K562 (cell line): Measurements from ENCODE around the gene DGKZ. TPM values are rescaled to one million over a fixed set of nuclear protein-coding genes. Genes with fewer than 3 reads are reported as not detected.
A peak's percentile ranks its signal among the peaks of the same experiment; 100 is the strongest.

Experiments
- BHLHE40 ChIP-seq: IDR thresholded peaks from 2 replicates; pipeline ENCODE4 v1.6.1; 2011; ENCODE audit warnings: low read length, improper control_type of control experiment
- ETV5 ChIP-seq: sonication (generic); formaldehyde crosslinking; IDR thresholded peaks from 2 replicates; pipeline ENCODE4 v1.4.0; 2020; ENCODE audit warnings: low read depth, mild to moderate bottlenecking, missing genetic modification reagents
- MEF2A ChIP-seq: IDR thresholded peaks from 2 replicates; pipeline ENCODE4 v1.6.1; 2011; ENCODE audit warnings: low read depth, mild to moderate bottlenecking, low read length, moderate library complexity; ENCODE audit not compliant: control insufficient read depth
- NUFIP1 ChIP-seq: fragments of 450-650 bp; IDR thresholded peaks from 2 replicates; pipeline ENCODE4 v1.6.1; 2018; ENCODE audit not compliant: partially characterized antibody
- RAD51 ChIP-seq: fragments of 450-650 bp; IDR thresholded peaks from 2 replicates; pipeline ENCODE4 v1.7.1; 2016; ENCODE audit warnings: low read depth, mild to moderate bottlenecking, borderline replicate concordance
- SIRT6 ChIP-seq: IDR thresholded peaks from one replicate; pipeline ENCODE4 v1.6.1; 2012; ENCODE audit warnings: low read depth, mild to moderate bottlenecking, control low read depth, inconsistent platforms, low read length, moderate library complexity
- TCF3 ChIP-seq: sonication (generic); formaldehyde crosslinking; IDR thresholded peaks from 2 replicates; pipeline ENCODE4 v1.4.0; 2020; ENCODE audit warnings: mild to moderate bottlenecking, missing genetic modification reagents
- U2AF2 ChIP-seq: fragments of 200-400 bp; formaldehyde crosslinking; optimal IDR thresholded peaks from 2 replicates; pipeline ENCODE3; 2017; ENCODE audit warnings: low read depth, mild to moderate bottlenecking, low read length
- ZFP1 ChIP-seq: fragments of 450-650 bp; formaldehyde crosslinking; IDR thresholded peaks from 2 replicates; pipeline ENCODE4 v1.4.0; 2020; ENCODE audit warnings: mild to moderate bottlenecking, mixed read lengths
- ZNF197 ChIP-seq: fragments of 200-800 bp; sonication (Bioruptor generic); IDR thresholded peaks from 2 replicates; pipeline ENCODE4 v1.6.1; 2016; ENCODE audit warnings: low read depth, missing genetic modification characterization, missing compliant biosample characterization
- ZNF324 ChIP-seq: fragments of 250-450 bp; sonication (Bioruptor Pico); IDR thresholded peaks from 2 replicates; pipeline ENCODE4 v1.4.0; 2020; ENCODE audit warnings: mild to moderate bottlenecking
- ZSCAN29 ChIP-seq: fragments of 450-650 bp; IDR thresholded peaks from 2 replicates; pipeline ENCODE4 v1.6.1; 2017
- polyA plus RNA-seq, 8 experiments: library from polyadenylated mRNA; depleted of rRNA in 4 of 8; stranded (reverse) in 5 of 8; unstranded in 3 of 8; fragments of >200 nt; fragmentation: Nextera tagmentation in 2 of 8; fragmentation: Illumina TruSeq in 1 of 8; extraction: Ambion mirVana in 2 of 8; extraction: Trizol in 1 of 8; gene quantifications; 2 replicates each; pipeline versions ENCODE4 v1.2.1 to v1.2.3, GENCODE V29; 2011 to 2014; ENCODE audit warnings: inconsistent platforms in 1 of 8, missing spikeins in 1 of 8
- total RNA-seq, 7 experiments: library from RNA; depleted of rRNA in 6 of 7; stranded (reverse); fragments of >200 nt in 6 of 7; fragmentation: Illumina TruSeq in 2 of 7; extraction: Trizol in 2 of 7; gene quantifications; 2 replicates each; pipeline versions ENCODE4 v1.2.1 to v1.2.3, GENCODE V29; 2011 to 2021; ENCODE audit warnings: low replicate concordance in 1 of 7
- TF ChIP-seq, protein P1 (sequence below): fragments of 250-450 bp; sonication (Bioruptor Pico); IDR thresholded peaks from 2 replicates; pipeline ENCODE4 v1.8.0; 2022; ENCODE audit warnings: moderate library complexity, mild to moderate bottlenecking, inconsistent platforms
- TF ChIP-seq, protein P2 (sequence below): IDR thresholded peaks from 2 replicates; pipeline ENCODE4 v1.6.1; 2016; ENCODE audit warnings: missing genetic modification characterization, missing compliant biosample characterization
- TF ChIP-seq, protein P3 (sequence below), 2 experiments: fragments of 450-650 bp; IDR thresholded peaks; 2 replicates each; pipeline ENCODE4 v1.6.1; 2018; ENCODE audit warnings: mild to moderate bottlenecking in 2 of 2, low read depth in 1 of 2; ENCODE audit not compliant: partially characterized antibody in 2 of 2
- TF ChIP-seq, protein P4 (sequence below): sonication (generic); formaldehyde crosslinking; IDR thresholded peaks from 2 replicates; pipeline ENCODE4 v1.9.0; 2022; ENCODE audit warnings: mild to moderate bottlenecking, missing genetic modification reagents
- TF ChIP-seq, protein P5 (sequence below): sonication (generic); formaldehyde crosslinking; IDR thresholded peaks from 2 replicates; pipeline ENCODE4 v1.8.0; 2022; ENCODE audit warnings: mild to moderate bottlenecking, missing genetic modification reagents
- TF ChIP-seq, protein P6 (sequence below): fragments of 450-650 bp; formaldehyde crosslinking; IDR thresholded peaks from 2 replicates; pipeline ENCODE4 v1.4.0; 2022; ENCODE audit warnings: missing genetic modification characterization

Gene DGKZ
- total and polyA plus RNA-seq, 9 of the 15 experiments (the other 6 are each of a cell fraction or from before 2014, with no cell fraction given): 0.51 to 100 (median 44.2) TPM

DNA sequence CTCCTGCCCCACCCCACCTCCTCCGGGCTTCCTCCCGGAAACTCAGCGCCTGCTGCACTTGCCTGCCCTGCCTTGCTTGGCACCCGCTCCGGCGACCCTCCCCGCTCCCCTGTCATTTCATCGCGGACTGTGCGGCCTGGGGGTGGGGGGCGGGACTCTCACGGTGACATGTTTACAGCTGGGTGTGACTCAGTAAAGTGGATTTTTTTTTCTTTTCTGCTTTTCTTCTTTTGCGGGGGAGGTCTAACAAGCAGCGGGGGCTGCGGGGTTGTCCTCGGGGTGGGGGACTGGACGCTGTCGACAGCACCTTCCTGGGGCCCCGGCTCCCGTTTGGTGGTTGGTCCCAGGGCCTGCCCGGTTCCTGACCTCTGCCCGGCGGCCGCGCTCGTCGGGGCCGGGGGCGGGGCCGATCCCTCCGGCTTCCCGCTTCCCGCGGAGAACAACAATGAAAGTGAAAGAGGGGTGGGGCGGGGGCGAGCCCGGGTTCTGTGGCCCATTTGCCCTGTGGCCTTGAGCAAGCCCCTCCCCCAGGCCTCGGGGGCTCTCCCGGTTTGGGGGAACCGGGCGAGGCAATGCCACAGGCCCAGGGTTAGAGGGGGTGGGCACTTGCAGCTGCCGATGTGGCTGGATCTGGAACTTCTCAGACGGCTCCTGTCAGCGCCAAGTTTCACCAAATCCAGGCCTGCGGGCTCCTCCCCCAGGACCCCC lies 33.2 kb downstream of the DGKZ start (continued):
- TF ChIP-seq NUFIP1 (no peak), MEF2A (no peak), TCF3 (peak; percentile 27; the same call in 1 of the 2 replicates), BHLHE40 (no peak), ZNF324 (CRISPR knock-in tag) (no peak), ETV5 (no peak), U2AF2 (no peak), ZFP1 (CRISPR knock-in tag) (no peak), ZSCAN29 (no peak), SIRT6 (no peak), RAD51 (no peak), ZNF197 (CRISPR knock-in tag) (no peak)
- TF ChIP-seq, protein P1, sequence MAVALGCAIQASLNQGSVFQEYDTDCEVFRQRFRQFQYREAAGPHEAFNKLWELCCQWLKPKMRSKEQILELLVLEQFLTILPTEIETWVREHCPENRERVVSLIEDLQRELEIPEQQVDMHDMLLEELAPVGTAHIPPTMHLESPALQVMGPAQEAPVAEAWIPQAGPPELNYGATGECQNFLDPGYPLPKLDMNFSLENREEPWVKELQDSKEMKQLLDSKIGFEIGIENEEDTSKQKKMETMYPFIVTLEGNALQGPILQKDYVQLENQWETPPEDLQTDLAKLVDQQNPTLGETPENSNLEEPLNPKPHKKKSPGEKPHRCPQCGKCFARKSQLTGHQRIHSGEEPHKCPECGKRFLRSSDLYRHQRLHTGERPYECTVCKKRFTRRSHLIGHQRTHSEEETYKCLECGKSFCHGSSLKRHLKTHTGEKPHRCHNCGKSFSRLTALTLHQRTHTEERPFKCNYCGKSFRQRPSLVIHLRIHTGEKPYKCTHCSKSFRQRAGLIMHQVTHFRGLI: no peak
- TF ChIP-seq, protein P2, sequence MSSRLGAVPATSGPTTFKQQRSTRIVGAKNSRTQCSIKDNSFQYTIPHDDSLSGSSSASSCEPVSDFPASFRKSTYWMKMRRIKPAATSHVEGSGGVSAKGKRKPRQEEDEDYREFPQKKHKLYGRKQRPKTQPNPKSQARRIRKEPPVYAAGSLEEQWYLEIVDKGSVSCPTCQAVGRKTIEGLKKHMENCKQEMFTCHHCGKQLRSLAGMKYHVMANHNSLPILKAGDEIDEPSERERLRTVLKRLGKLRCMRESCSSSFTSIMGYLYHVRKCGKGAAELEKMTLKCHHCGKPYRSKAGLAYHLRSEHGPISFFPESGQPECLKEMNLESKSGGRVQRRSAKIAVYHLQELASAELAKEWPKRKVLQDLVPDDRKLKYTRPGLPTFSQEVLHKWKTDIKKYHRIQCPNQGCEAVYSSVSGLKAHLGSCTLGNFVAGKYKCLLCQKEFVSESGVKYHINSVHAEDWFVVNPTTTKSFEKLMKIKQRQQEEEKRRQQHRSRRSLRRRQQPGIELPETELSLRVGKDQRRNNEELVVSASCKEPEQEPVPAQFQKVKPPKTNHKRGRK (tag): no peak
- TF ChIP-seq, protein P3, sequence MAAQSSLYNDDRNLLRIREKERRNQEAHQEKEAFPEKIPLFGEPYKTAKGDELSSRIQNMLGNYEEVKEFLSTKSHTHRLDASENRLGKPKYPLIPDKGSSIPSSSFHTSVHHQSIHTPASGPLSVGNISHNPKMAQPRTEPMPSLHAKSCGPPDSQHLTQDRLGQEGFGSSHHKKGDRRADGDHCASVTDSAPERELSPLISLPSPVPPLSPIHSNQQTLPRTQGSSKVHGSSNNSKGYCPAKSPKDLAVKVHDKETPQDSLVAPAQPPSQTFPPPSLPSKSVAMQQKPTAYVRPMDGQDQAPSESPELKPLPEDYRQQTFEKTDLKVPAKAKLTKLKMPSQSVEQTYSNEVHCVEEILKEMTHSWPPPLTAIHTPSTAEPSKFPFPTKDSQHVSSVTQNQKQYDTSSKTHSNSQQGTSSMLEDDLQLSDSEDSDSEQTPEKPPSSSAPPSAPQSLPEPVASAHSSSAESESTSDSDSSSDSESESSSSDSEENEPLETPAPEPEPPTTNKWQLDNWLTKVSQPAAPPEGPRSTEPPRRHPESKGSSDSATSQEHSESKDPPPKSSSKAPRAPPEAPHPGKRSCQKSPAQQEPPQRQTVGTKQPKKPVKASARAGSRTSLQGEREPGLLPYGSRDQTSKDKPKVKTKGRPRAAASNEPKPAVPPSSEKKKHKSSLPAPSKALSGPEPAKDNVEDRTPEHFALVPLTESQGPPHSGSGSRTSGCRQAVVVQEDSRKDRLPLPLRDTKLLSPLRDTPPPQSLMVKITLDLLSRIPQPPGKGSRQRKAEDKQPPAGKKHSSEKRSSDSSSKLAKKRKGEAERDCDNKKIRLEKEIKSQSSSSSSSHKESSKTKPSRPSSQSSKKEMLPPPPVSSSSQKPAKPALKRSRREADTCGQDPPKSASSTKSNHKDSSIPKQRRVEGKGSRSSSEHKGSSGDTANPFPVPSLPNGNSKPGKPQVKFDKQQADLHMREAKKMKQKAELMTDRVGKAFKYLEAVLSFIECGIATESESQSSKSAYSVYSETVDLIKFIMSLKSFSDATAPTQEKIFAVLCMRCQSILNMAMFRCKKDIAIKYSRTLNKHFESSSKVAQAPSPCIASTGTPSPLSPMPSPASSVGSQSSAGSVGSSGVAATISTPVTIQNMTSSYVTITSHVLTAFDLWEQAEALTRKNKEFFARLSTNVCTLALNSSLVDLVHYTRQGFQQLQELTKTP (IDR thresholded peaks at IDR 0.05; ENCODE audit: low read depth in 1 of 2, partially characterized antibody in 2 of 2): no peak
- TF ChIP-seq, protein P4, sequence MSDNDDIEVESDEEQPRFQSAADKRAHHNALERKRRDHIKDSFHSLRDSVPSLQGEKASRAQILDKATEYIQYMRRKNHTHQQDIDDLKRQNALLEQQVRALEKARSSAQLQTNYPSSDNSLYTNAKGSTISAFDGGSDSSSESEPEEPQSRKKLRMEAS (CRISPR knock-in tag): no peak
- TF ChIP-seq, protein P5, sequence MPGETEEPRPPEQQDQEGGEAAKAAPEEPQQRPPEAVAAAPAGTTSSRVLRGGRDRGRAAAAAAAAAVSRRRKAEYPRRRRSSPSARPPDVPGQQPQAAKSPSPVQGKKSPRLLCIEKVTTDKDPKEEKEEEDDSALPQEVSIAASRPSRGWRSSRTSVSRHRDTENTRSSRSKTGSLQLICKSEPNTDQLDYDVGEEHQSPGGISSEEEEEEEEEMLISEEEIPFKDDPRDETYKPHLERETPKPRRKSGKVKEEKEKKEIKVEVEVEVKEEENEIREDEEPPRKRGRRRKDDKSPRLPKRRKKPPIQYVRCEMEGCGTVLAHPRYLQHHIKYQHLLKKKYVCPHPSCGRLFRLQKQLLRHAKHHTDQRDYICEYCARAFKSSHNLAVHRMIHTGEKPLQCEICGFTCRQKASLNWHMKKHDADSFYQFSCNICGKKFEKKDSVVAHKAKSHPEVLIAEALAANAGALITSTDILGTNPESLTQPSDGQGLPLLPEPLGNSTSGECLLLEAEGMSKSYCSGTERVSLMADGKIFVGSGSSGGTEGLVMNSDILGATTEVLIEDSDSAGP: no peak
- TF ChIP-seq, protein P6, sequence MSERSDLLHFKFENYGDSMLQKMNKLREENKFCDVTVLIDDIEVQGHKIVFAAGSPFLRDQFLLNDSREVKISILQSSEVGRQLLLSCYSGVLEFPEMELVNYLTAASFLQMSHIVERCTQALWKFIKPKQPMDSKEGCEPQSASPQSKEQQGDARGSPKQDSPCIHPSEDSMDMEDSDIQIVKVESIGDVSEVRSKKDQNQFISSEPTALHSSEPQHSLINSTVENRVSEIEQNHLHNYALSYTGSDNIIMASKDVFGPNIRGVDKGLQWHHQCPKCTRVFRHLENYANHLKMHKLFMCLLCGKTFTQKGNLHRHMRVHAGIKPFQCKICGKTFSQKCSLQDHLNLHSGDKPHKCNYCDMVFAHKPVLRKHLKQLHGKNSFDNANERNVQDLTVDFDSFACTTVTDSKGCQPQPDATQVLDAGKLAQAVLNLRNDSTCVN (CRISPR knock-in tag): no peak
